ENCODE measurements around the gene CHSY3. TPM values are rescaled to one million over a fixed set of nuclear protein-coding genes. Genes with fewer than 3 reads are reported as not detected.

Gene CHSY3
- total RNA-seq, 1 donor from 2014 or later = 1.7 TPM

DNA sequence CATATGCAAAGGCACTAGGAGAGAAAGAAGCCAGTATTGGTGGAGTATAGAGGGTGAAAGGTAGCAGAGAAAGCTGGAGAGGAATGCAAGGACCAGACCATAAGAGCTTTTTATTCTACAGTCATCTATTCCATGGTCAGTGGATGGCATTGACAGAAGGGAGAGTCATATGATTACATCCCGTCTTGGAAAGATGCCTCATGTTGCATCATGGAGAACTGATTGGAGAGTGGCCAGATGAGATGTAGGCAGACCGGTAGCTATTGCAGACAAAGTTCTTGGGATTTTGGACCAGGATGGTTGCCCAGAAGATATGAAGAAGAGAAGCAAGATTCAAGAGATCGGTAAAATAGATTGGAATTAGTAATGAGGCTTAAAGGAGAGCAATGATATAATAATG is 260.7 kb downstream of the CHSY3 start:
- Histone ChIP-seq H3K4me3 (ENCODE audit: low read depth, low read length) (no peak overlapping the region), H3K27me3 (ENCODE audit: control insufficient read depth, insufficient read depth, low read length) (no peaks in the 10 kb centered on the region), H3K36me3 (ENCODE audit: control insufficient read depth, insufficient read depth, low read length) (no peaks in the 10 kb centered on the region)
- no peak for DNase-seq (ENCODE audit: low read depth)
- TF ChIP-seq, protein P1, sequence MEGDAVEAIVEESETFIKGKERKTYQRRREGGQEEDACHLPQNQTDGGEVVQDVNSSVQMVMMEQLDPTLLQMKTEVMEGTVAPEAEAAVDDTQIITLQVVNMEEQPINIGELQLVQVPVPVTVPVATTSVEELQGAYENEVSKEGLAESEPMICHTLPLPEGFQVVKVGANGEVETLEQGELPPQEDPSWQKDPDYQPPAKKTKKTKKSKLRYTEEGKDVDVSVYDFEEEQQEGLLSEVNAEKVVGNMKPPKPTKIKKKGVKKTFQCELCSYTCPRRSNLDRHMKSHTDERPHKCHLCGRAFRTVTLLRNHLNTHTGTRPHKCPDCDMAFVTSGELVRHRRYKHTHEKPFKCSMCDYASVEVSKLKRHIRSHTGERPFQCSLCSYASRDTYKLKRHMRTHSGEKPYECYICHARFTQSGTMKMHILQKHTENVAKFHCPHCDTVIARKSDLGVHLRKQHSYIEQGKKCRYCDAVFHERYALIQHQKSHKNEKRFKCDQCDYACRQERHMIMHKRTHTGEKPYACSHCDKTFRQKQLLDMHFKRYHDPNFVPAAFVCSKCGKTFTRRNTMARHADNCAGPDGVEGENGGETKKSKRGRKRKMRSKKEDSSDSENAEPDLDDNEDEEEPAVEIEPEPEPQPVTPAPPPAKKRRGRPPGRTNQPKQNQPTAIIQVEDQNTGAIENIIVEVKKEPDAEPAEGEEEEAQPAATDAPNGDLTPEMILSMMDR (IDR thresholded peaks at IDR 0.05; ENCODE audit: insufficient read depth, low read length, poor library complexity, severe bottlenecking) = no peak

GRCh38 chr5:130166839-130167490 is 262.7 kb downstream of the CHSY3 start:
- Histone ChIP-seq H3K36me3 (ENCODE audit: control insufficient read depth, insufficient read depth, low read length) (no peaks in the 10 kb centered on the region), H3K27me3 (ENCODE audit: control insufficient read depth, insufficient read depth, low read length) (no peaks in the 10 kb centered on the region), H3K4me3 (ENCODE audit: low read depth, low read length) (no peak overlapping the region)
- no peak for DNase-seq (ENCODE audit: low read depth)
- TF ChIP-seq, protein P1 (IDR thresholded peaks at IDR 0.05; ENCODE audit: insufficient read depth, low read length, poor library complexity, severe bottlenecking) = no peak

- no peaks in the 10 kb centered on the region for H3K36me3 ChIP-seq (ENCODE audit: control insufficient read depth, insufficient read depth, low read length)
- no peak overlapping the region for H3K4me3 ChIP-seq (ENCODE audit: low read depth, low read length)
- H3K27me3 ChIP-seq (ENCODE audit: control insufficient read depth, insufficient read depth, low read length) = no peaks in the 10 kb centered on the region
- DNase-seq (ENCODE audit: low read depth) = peak; percentile 16
- TF ChIP-seq, protein P1 (IDR thresholded peaks at IDR 0.05; ENCODE audit: insufficient read depth, low read length, poor library complexity, severe bottlenecking) = no peak
These were observed 263.9 kb downstream of the CHSY3 start for GRCh38 chr5:130168211-130168610.

DNA sequence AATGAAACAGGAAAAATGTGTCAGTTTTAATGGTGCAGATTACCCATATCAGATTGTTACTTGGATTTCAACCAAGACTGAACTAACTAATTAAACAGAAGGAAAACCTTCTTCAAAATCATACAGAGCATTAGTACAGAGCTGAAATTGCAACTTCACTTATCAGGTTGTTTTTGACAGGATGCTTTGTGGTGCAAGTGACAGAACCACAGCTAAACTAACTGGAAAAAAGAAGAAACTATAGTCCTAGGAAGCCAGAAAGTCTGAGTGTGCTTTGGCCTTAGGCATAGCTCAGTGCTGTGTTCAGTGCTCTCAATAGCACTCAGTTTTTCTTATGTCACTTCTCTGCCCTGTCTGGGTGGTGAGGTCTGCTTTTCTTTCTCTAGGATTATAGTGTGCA is 267.4 kb downstream of the CHSY3 start:
- Histone ChIP-seq H3K27me3 (ENCODE audit: control insufficient read depth, insufficient read depth, low read length) (no peaks in the 10 kb centered on the region), H3K4me3 (ENCODE audit: low read depth, low read length) (no peak overlapping the region), H3K36me3 (ENCODE audit: control insufficient read depth, insufficient read depth, low read length) (no peaks in the 10 kb centered on the region)
- DNase-seq (ENCODE audit: low read depth) = no peak
- TF ChIP-seq, protein P1 (IDR thresholded peaks at IDR 0.05; ENCODE audit: insufficient read depth, low read length, poor library complexity, severe bottlenecking) = no peak

DNA sequence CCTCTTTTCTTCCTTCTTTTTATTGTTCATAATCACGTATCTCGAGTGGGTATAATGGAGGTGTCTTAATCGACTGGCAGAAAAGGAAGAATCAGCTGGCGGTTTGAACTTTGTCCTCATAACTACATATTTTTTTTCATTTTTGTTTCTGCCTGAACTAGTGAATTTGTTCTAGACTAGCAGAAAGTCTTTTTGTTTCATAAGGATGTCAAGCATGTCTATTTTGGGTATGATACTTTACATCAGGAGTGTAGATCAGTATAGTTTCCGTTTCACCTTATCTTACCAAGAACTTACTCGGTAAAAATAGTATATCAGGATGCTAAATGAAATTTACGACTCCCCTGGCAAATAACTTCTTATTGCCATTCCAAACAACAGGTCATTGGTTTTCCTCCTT is 278.9 kb downstream of the CHSY3 start:
- no peaks in the 10 kb centered on the region for H3K27me3 ChIP-seq (ENCODE audit: control insufficient read depth, insufficient read depth, low read length)

More for the DNA sequence above, 278.9 kb downstream of the CHSY3 start:
- DNase-seq (ENCODE audit: low read depth) = no peak
- Histone ChIP-seq H3K4me3 (ENCODE audit: low read depth, low read length) (no peak overlapping the region), H3K36me3 (ENCODE audit: control insufficient read depth, insufficient read depth, low read length) (no peaks in the 10 kb centered on the region)
- TF ChIP-seq, protein P1 (IDR thresholded peaks at IDR 0.05; ENCODE audit: insufficient read depth, low read length, poor library complexity, severe bottlenecking) = no peak

Data from kidney epithelial cell (primary cell).